HepG2 (cell line): Measurements from ENCODE around the gene DPH1. TPM values are rescaled to one million over a fixed set of nuclear protein-coding genes. Genes with fewer than 3 reads are reported as not detected.

Experiments
- CAMTA2 ChIP-seq: sonication (generic); formaldehyde crosslinking; IDR thresholded peaks from 2 replicates; pipeline ENCODE4 v1.4.0; 2020; ENCODE audit warnings: mild to moderate bottlenecking, missing genetic modification reagents, borderline replicate concordance
- FOXO1 ChIP-seq: sonication (generic); formaldehyde crosslinking; IDR thresholded peaks from 2 replicates; pipeline ENCODE4 v1.4.0; 2020; ENCODE audit warnings: missing genetic modification reagents
- KLF9 ChIP-seq: IDR thresholded peaks from 2 replicates; pipeline ENCODE4 v1.6.1; 2016; ENCODE audit warnings: low read depth
- ONECUT2 ChIP-seq: sonication (generic); formaldehyde crosslinking; IDR thresholded peaks from 2 replicates; pipeline ENCODE4 v1.4.0; 2020; ENCODE audit warnings: missing genetic modification reagents
- RAD21 ChIP-seq: fragments of 450-650 bp; formaldehyde crosslinking; IDR thresholded peaks from 2 replicates; pipeline ENCODE4 v1.5.0; 2020; ENCODE audit warnings: mild to moderate bottlenecking
- RCOR2 ChIP-seq: IDR thresholded peaks from 2 replicates; pipeline ENCODE4 v1.6.1; 2016; ENCODE audit warnings: missing biosample characterization, missing genetic modification reagents
- REL ChIP-seq: sonication (generic); formaldehyde crosslinking; conservative IDR thresholded peaks from 2 replicates; pipeline ENCODE4 v1.8.0; 2022; ENCODE audit warnings: mild to moderate bottlenecking, missing genetic modification reagents, moderate library complexity
- SNAI1 ChIP-seq: sonication (generic); formaldehyde crosslinking; IDR thresholded peaks from 2 replicates; pipeline ENCODE4 v1.5.0; 2020; ENCODE audit warnings: mild to moderate bottlenecking, missing genetic modification reagents, borderline replicate concordance
- SNRNP70 ChIP-seq: fragments of 200-400 bp; formaldehyde crosslinking; IDR thresholded peaks from 2 replicates; pipeline ENCODE4 v1.6.1; 2017; ENCODE audit warnings: mild to moderate bottlenecking, low read depth, low read length, moderate library complexity
- THAP11 ChIP-seq: IDR thresholded peaks from 2 replicates; pipeline ENCODE4 v1.6.1; 2016; ENCODE audit warnings: missing biosample characterization, missing genetic modification reagents
- ZNF143 ChIP-seq: sonication (generic); formaldehyde crosslinking; IDR thresholded peaks from 2 replicates; pipeline ENCODE4 v1.4.0; 2020; ENCODE audit warnings: missing genetic modification reagents
- ZNF430 ChIP-seq: sonication (generic); formaldehyde crosslinking; IDR thresholded peaks from 2 replicates; pipeline ENCODE4 v1.9.0; 2021; ENCODE audit warnings: mild to moderate bottlenecking, missing genetic modification reagents
- ZNF530 ChIP-seq: sonication (generic); formaldehyde crosslinking; IDR thresholded peaks from 2 replicates; pipeline ENCODE4 v1.5.0; 2020; ENCODE audit warnings: low read depth, mild to moderate bottlenecking, missing genetic modification reagents
- ZNF614 ChIP-seq: IDR thresholded peaks from 2 replicates; pipeline ENCODE4 v1.6.1; 2018; ENCODE audit warnings: missing biosample characterization, missing genetic modification reagents, inconsistent platforms, borderline replicate concordance
- polyA plus RNA-seq, 8 experiments: library from polyadenylated mRNA; depleted of rRNA in 3 of 8; stranded (reverse) in 7 of 8; unstranded in 1 of 8; fragments of >200 nt; fragmentation: Illumina TruSeq in 4 of 8; extraction: Trizol in 4 of 8; gene quantifications; 2 replicates each; pipeline versions ENCODE4 v1.2.1 to v1.2.3, GENCODE V29; 2011 to 2016; ENCODE audit warnings: low read depth in 4 of 8, missing spikeins in 1 of 8, mixed read lengths in 1 of 8; ENCODE audit not compliant: insufficient read depth in 1 of 8
- total RNA-seq, 5 experiments: library from RNA; depleted of rRNA; stranded (reverse); fragments of >200 nt; fragmentation: Illumina TruSeq; extraction: Trizol; gene quantifications; 2 replicates each; pipeline ENCODE4 v1.2.3, GENCODE V29; 2016; ENCODE audit warnings: low read depth in 1 of 5
- TF ChIP-seq, protein P1 (sequence below): sonication (generic); formaldehyde crosslinking; IDR thresholded peaks from 2 replicates; pipeline ENCODE4 v1.4.0; 2020; ENCODE audit warnings: missing genetic modification reagents
- TF ChIP-seq, protein P2 (sequence below): IDR thresholded peaks from 2 replicates; pipeline ENCODE4 v1.6.1; 2016; ENCODE audit warnings: low read depth, borderline replicate concordance
- TF ChIP-seq, protein P3 (sequence below): sonication (generic); formaldehyde crosslinking; IDR thresholded peaks from 2 replicates; pipeline ENCODE4 v1.5.0; 2020; ENCODE audit warnings: missing genetic modification reagents, mild to moderate bottlenecking, borderline replicate concordance
- TF ChIP-seq, protein P4 (sequence below): sonication (generic); formaldehyde crosslinking; IDR thresholded peaks from 2 replicates; pipeline ENCODE4 v1.5.0; 2020; ENCODE audit warnings: mild to moderate bottlenecking, missing genetic modification reagents, borderline replicate concordance
- TF ChIP-seq, protein P5 (sequence below): sonication (generic); formaldehyde crosslinking; IDR thresholded peaks from 2 replicates; pipeline ENCODE4 v1.8.1; 2023; ENCODE audit warnings: mild to moderate bottlenecking, inconsistent platforms, moderate library complexity, missing genetic modification reagents, borderline replicate concordance
- TF ChIP-seq, protein P6 (sequence below): sonication (generic); formaldehyde crosslinking; IDR thresholded peaks from 2 replicates; pipeline ENCODE4 v1.4.0; 2020; ENCODE audit warnings: mild to moderate bottlenecking, missing genetic modification reagents

Gene DPH1
- total and polyA plus RNA-seq, 2 of the 13 experiments (the other 11 are each of a cell fraction or from before 2014, with no cell fraction given) = 25.3 to 42.8 TPM

DNA sequence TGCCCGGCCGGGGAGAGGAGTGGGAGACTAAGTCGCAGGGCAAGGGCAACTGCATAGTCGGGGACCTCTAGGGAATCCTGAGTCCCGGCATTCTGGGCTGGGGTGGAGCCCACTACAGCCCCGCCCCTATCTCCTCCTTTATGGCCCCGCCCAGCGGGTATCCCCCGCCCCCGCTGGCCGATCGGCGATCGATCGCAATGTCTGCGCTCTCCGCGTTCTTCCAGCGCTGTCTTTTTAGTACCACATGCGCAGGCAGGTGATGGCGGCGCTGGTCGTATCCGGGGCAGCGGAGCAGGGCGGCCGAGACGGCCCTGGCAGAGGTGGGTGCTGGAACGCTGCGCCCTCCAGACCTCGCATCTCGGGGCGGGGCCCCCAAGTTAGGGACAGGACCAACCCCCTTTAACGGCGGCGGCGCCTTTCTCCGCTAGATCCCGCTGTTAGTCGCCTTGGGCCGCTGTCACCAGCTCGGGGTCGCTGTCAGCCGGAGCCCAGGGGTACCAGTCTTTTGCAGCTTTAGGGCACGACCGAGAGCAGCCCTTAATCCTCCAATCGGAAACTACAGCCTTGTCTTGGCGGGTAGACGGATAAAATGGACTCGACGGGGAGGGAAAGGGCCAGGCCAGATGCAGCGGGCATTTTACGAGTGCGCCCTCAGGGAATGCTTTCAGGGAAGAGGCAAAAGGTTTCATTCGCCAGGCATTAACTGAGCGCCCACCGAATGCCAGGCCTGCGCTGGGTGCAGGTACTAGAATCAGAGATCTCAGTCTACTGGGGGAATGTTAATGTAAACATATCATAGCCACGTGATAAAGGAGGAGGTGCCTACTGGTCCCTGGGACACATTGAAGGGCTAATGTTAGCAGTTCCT lies at the start of gene DPH1 (continued):
- TF ChIP-seq, protein P1, sequence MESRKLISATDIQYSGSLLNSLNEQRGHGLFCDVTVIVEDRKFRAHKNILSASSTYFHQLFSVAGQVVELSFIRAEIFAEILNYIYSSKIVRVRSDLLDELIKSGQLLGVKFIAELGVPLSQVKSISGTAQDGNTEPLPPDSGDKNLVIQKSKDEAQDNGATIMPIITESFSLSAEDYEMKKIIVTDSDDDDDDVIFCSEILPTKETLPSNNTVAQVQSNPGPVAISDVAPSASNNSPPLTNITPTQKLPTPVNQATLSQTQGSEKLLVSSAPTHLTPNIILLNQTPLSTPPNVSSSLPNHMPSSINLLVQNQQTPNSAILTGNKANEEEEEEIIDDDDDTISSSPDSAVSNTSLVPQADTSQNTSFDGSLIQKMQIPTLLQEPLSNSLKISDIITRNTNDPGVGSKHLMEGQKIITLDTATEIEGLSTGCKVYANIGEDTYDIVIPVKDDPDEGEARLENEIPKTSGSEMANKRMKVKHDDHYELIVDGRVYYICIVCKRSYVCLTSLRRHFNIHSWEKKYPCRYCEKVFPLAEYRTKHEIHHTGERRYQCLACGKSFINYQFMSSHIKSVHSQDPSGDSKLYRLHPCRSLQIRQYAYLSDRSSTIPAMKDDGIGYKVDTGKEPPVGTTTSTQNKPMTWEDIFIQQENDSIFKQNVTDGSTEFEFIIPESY (CRISPR knock-in tag) = peak; percentile 40; the same call in 1 of the 2 replicates
- TF ChIP-seq REL (CRISPR knock-in tag) = no peak
- TF ChIP-seq FOXO1 (CRISPR knock-in tag) = peak; percentile 63
- 0 out of 2 replicates have a peak, but pooled peaks have one; percentile 22 for TF ChIP-seq RAD21 (CRISPR knock-in tag)
- TF ChIP-seq, protein P2, sequence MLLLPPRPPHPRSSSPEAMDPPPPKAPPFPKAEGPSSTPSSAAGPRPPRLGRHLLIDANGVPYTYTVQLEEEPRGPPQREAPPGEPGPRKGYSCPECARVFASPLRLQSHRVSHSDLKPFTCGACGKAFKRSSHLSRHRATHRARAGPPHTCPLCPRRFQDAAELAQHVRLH (CRISPR knock-in tag) = peak; percentile 68; the same call in 1 of the 2 replicates
- TF ChIP-seq ZNF530 (CRISPR knock-in tag) = no peak
- TF ChIP-seq SNAI1 (CRISPR knock-in tag) = 0 out of 2 replicates have a peak, but pooled peaks have one; percentile 63
- TF ChIP-seq, protein P3, sequence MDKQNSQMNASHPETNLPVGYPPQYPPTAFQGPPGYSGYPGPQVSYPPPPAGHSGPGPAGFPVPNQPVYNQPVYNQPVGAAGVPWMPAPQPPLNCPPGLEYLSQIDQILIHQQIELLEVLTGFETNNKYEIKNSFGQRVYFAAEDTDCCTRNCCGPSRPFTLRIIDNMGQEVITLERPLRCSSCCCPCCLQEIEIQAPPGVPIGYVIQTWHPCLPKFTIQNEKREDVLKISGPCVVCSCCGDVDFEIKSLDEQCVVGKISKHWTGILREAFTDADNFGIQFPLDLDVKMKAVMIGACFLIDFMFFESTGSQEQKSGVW = no peak
- no peak; the same call in 1 of the 2 replicates for TF ChIP-seq ZNF430
- TF ChIP-seq, protein P4, sequence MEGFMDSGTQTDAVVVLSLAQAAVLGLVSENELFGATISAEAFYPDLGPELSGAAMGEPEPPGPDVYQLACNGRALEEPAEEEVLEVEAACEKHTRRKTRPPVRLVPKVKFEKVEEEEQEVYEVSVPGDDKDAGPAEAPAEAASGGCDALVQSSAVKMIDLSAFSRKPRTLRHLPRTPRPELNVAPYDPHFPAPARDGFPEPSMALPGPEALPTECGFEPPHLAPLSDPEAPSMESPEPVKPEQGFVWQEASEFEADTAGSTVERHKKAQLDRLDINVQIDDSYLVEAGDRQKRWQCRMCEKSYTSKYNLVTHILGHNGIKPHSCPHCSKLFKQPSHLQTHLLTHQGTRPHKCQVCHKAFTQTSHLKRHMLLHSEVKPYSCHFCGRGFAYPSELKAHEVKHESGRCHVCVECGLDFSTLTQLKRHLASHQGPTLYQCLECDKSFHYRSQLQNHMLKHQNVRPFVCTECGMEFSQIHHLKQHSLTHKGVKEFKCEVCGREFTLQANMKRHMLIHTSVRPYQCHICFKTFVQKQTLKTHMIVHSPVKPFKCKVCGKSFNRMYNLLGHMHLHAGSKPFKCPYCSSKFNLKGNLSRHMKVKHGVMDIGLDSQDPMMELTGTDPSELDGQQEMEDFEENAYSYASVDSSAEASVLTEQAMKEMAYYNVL (CRISPR knock-in tag) = no peak
- peak; percentile 90 for TF ChIP-seq THAP11 (CRISPR knock-in tag)
- peak; percentile 58 for TF ChIP-seq ONECUT2
- TF ChIP-seq ZNF143 (CRISPR knock-in tag) = no peak
- TF ChIP-seq CAMTA2 (CRISPR knock-in tag) = no peak; the same call in 1 of the 2 replicates
- TF ChIP-seq, protein P5, sequence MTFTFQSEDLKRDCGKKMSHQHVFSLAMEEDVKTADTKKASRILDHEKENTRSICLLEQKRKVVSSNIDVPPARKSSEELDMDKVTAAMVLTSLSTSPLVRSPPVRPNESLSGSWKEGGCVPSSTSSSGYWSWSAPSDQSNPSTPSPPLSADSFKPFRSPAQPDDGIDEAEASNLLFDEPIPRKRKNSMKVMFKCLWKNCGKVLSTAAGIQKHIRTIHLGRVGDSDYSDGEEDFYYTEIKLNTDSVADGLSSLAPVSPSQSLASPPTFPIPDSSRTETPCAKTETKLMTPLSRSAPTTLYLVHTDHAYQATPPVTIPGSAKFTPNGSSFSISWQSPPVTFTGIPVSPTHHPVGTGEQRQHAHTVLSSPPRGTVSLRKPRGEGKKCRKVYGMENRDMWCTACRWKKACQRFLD (CRISPR knock-in tag) = no peak; the same call in 1 of the 2 replicates
- peak; percentile 23; the same call in 1 of the 2 replicates for TF ChIP-seq ZNF614 (CRISPR knock-in tag)
- TF ChIP-seq, protein P6, sequence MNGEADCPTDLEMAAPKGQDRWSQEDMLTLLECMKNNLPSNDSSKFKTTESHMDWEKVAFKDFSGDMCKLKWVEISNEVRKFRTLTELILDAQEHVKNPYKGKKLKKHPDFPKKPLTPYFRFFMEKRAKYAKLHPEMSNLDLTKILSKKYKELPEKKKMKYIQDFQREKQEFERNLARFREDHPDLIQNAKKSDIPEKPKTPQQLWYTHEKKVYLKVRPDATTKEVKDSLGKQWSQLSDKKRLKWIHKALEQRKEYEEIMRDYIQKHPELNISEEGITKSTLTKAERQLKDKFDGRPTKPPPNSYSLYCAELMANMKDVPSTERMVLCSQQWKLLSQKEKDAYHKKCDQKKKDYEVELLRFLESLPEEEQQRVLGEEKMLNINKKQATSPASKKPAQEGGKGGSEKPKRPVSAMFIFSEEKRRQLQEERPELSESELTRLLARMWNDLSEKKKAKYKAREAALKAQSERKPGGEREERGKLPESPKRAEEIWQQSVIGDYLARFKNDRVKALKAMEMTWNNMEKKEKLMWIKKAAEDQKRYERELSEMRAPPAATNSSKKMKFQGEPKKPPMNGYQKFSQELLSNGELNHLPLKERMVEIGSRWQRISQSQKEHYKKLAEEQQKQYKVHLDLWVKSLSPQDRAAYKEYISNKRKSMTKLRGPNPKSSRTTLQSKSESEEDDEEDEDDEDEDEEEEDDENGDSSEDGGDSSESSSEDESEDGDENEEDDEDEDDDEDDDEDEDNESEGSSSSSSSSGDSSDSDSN = peak; percentile 63; the same call in 1 of the 2 replicates
- TF ChIP-seq RCOR2 = no peak
- no peak for TF ChIP-seq SNRNP70
- no peak for TF ChIP-seq KLF9 (CRISPR knock-in tag)
